ENCODE results near the gene MERTK. TPM values are rescaled to one million over a fixed set of nuclear protein-coding genes. Genes with fewer than 3 reads are reported as not detected.

MERTK gene
- total and polyA plus RNA-seq, 11 donors, result 1.9 to 15.2 (median 4.7) TPM

GRCh38 chr2:112048887-112049286 lies 150.5 kb downstream of the MERTK start:
- Histone ChIP-seq H3K4me1 (peaks cover 0 to 31% (median 14%) of the 10 kb centered on the region in 12 donors), H3K27ac (peak overlapping the region in 1 of 12 donors; percentile 27), H3K27me3 (no peaks in the 10 kb centered on the region), H3K9me3 (peaks cover 0 to 19% (median 9%) of the 10 kb centered on the region in 12 donors), H3K4me3 (no peak overlapping the region), H3K36me3 (no peaks in the 10 kb centered on the region)
- ATAC-seq, result peak; percentile 39 to 78 (median 71)
- no peak for DNase-seq
- intact Hi-C loops (cut with DNase I), result loop anchor here in 9 of 10 donors (1.0 to 10.0 kb wide), 6 partner anchors 94 to 162 kb away; partner anchors contain the start of gene MERTK (in 5 of the 9)
- TF ChIP-seq CTCF (IDR thresholded peaks at IDR 0.05) (peak; percentile 78 to 98 (median 84)), POLR2A (IDR thresholded peaks at IDR 0.05) (no peak)
- WGBS, 4 donors, result 26 to 36% (median 28%) methylated on average over 3 of the region's 3 CpGs

- Histone ChIP-seq H3K27ac (no peak overlapping the region), H3K9me3 (peaks cover 0 to 8% (median 3%) of the 10 kb centered on the region in 12 donors), H3K27me3 (no peaks in the 10 kb centered on the region), H3K36me3 (no peaks in the 10 kb centered on the region), H3K4me1 (peaks cover 0 to 32% (median 15%) of the 10 kb centered on the region in 12 donors), H3K4me3 (no peak overlapping the region)
- TF ChIP-seq CTCF (IDR thresholded peaks at IDR 0.05) (no peak), POLR2A (IDR thresholded peaks at IDR 0.05) (no peak)
- WGBS, 4 donors, result 89 to 98% (median 94%) methylated on average over 1 of the region's 1 CpG
- intact Hi-C loops (cut with DNase I), result loop anchor here in 5 of 10 donors (10.0 kb wide), 2 partner anchors 204 to 224 kb away; partner anchors contain the start of genes ZC3H8 (in 3 of the 5) and ZC3H6 (in 2 of the 5)
- DNase-seq (no peak), ATAC-seq (no peak)
Observed at GRCh38 chr2:112050316-112050715, 151.9 kb downstream of the MERTK start.

- H3K4me1 ChIP-seq, result peaks cover 7 to 41% (median 28%) of the 10 kb centered on the region in 12 donors
- intact Hi-C loops (cut with DNase I), result loop anchor here in 5 of 10 donors (2.0 to 10.0 kb wide), 3 partner anchors 155 to 221 kb away; partner anchors contain the start of genes ZC3H8 (in 3 of the 5), ZC3H6 (in 2 of the 5) and MERTK (in 1 of the 5)
- H3K36me3 ChIP-seq, result peaks cover 0 to 1% (median 0%) of the 10 kb centered on the region in 9 donors
- 1 to 2% (median 2%) methylated on average over 41 to 62 of the region's 62 CpGs for WGBS, 4 donors
- ATAC-seq (peak; percentile 76 to 85 (median 83)), DNase-seq (peak; percentile 98 to 99 (median 98))
- peak overlapping the region; percentile 24 to 97 (median 60) for H3K4me3 ChIP-seq
- H3K27me3 ChIP-seq, result no peaks in the 10 kb centered on the region
- no peak for TF ChIP-seq CTCF (IDR thresholded peaks at IDR 0.05)
- TF ChIP-seq POLR2A (IDR thresholded peaks at IDR 0.05), result peak in 1 of 2 donors; percentile 47
- no peaks in the 10 kb centered on the region for H3K9me3 ChIP-seq
- H3K27ac ChIP-seq, result peak overlapping the region; percentile 26 to 98 (median 87)
Observed at GRCh38 chr2:112053917-112054846, 155.8 kb downstream of the MERTK start.
